Lower leg skin (tissue), 3 donors: ENCODE data around the gene TRIO.

Source experiments
- POLR2A ChIP-seq, 2 donors: fragments of 450-650 bp; IDR thresholded peaks; one replicate each; pipeline ENCODE4 v1.6.1; 2016 to 2017; ENCODE audit warnings: antibody characterized with exemption in 2 of 2, mild to moderate bottlenecking in 1 of 2, moderate library complexity in 1 of 2
- TF ChIP-seq, protein P1 (sequence below), 3 donors: fragments of 450-650 bp; IDR thresholded peaks; one replicate each; pipeline ENCODE4 v1.5.1; 2016; ENCODE audit warnings: antibody characterized with exemption in 3 of 3, mild to moderate bottlenecking in 3 of 3, moderate library complexity in 2 of 3

DNA sequence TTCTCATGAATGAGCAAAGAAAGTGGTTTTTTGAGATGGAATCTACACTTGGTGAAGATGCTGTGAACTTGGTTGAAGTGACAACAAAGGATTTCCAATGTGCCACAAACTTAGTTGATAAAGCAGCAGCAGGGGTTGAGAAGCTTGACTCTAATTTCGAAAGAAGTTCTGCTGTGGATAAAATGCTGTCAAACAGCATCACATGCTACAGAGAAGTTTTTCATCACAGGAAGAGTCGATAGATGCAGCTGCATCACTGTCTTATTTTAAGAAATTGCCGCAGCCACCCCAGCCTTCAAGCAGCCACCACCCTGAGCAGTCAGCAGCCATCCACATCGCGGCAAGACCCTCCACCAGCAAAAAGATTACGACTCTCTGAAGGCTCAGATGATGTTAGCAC, 78.6 kb downstream of the TRIO start:
- TF ChIP-seq, protein P1, sequence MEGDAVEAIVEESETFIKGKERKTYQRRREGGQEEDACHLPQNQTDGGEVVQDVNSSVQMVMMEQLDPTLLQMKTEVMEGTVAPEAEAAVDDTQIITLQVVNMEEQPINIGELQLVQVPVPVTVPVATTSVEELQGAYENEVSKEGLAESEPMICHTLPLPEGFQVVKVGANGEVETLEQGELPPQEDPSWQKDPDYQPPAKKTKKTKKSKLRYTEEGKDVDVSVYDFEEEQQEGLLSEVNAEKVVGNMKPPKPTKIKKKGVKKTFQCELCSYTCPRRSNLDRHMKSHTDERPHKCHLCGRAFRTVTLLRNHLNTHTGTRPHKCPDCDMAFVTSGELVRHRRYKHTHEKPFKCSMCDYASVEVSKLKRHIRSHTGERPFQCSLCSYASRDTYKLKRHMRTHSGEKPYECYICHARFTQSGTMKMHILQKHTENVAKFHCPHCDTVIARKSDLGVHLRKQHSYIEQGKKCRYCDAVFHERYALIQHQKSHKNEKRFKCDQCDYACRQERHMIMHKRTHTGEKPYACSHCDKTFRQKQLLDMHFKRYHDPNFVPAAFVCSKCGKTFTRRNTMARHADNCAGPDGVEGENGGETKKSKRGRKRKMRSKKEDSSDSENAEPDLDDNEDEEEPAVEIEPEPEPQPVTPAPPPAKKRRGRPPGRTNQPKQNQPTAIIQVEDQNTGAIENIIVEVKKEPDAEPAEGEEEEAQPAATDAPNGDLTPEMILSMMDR (IDR thresholded peaks at IDR 0.05): no peak
- no peak for TF ChIP-seq POLR2A (IDR thresholded peaks at IDR 0.05)
